Tibial nerve (tissue), 4 donors: ENCODE results near the gene ACVR1B. TPM values are rescaled to one million over a fixed set of nuclear protein-coding genes. Genes with fewer than 3 reads are reported as not detected.
A peak's percentile ranks its signal among the peaks of the same experiment; 100 is the strongest.
"Not testable (repeated sequence)": the region's sequence is repeated elsewhere in the genome, so short reads cannot be mapped to it uniquely, and the experiment has no call there.

Source experiments
- DNase-seq, 2 donors: peaks; one replicate each; pipeline ENCODE4 v3.0.0-alpha.2; 2019; ENCODE audit warnings: low spot score in 2 of 2
- H3K27ac ChIP-seq, 4 donors: fragments of 200-600 bp; sonication (generic) in 3 of 4; one replicate each; pipeline ENCODE4 v1.5.1; 2017 to 2019; ENCODE audit warnings: mild to moderate bottlenecking in 1 of 4
- H3K27me3 ChIP-seq, 2 donors: fragments of 200-600 bp; sonication (generic) in 1 of 2; one replicate each; pipeline versions ENCODE4 v1.5.1 to v1.6.0; 2017 to 2019
- H3K36me3 ChIP-seq, 3 donors: fragments of 200-600 bp; sonication (generic); one replicate each; pipeline ENCODE4 v1.5.1; 2018 to 2019
- H3K4me1 ChIP-seq, 4 donors: fragments of 200-600 bp; sonication (generic) in 3 of 4; one replicate each; pipeline ENCODE4 v1.5.1; 2017 to 2019
- H3K4me3 ChIP-seq, 4 donors: fragments of 200-600 bp; sonication (generic) in 3 of 4; one replicate each; pipeline ENCODE4 v1.5.1; 2017 to 2019; ENCODE audit warnings: mild to moderate bottlenecking in 1 of 4, moderate library complexity in 1 of 4
- H3K9me3 ChIP-seq, 4 donors: fragments of 200-600 bp; sonication (generic) in 3 of 4; one replicate each; pipeline ENCODE4 v1.5.1; 2017 to 2019
- CTCF ChIP-seq, 5 experiments: fragments of 200-600 bp in 3 of 5; fragments of 450-650 bp in 2 of 5; sonication (generic) in 3 of 5; IDR thresholded peaks; one replicate each; pipeline ENCODE4 v1.5.1; 2016 to 2019; ENCODE audit warnings: antibody characterized with exemption in 5 of 5, mild to moderate bottlenecking in 3 of 5, moderate library complexity in 2 of 5
- EP300 ChIP-seq, 2 donors: sonication (generic); formaldehyde crosslinking; IDR thresholded peaks; one replicate each; pipeline ENCODE4 v1.6.1; 2017; ENCODE audit warnings: antibody characterized with exemption in 2 of 2, mild to moderate bottlenecking in 1 of 2
- POLR2A ChIP-seq, 2 donors: fragments of 450-650 bp; IDR thresholded peaks; one replicate each; pipeline ENCODE4 v1.6.1; 2017; ENCODE audit warnings: antibody characterized with exemption in 2 of 2, mild to moderate bottlenecking in 2 of 2, moderate library complexity in 2 of 2
- WGBS, 2 donors: methylation state at CpG; one replicate each; pipeline ENCODE4 v1.1.5; 2018; 5-methylcytosine and 5-hydroxymethylcytosine counted together
- total RNA-seq, 4 donors: library from RNA; depleted of rRNA; stranded (reverse); fragments of >200 nt; gene quantifications; one replicate each; pipeline ENCODE4 v1.1.0, GENCODE V29; 2016

ACVR1B gene
- total RNA-seq, 4 donors from 2014 or later = 11.6 to 19.8 (median 17.1) TPM

GRCh38 chr12:51977320-51977753 lies 25.8 kb downstream of the ACVR1B start:
- H3K36me3 ChIP-seq = peaks cover 0 to 52% (median 0%) of the 10 kb centered on the region in 3 donors
- H3K4me1 ChIP-seq = peaks cover 4 to 34% (median 23%) of the 10 kb centered on the region in 4 donors
- no peak overlapping the region for H3K4me3 ChIP-seq
- DNase-seq = no peak
- H3K9me3 ChIP-seq = no peaks in the 10 kb centered on the region
- WGBS, 2 donors = 96 to 97% methylated on average over 8 of the region's 8 CpGs
- no peak overlapping the region for H3K27ac ChIP-seq
- no peak for TF ChIP-seq EP300 (IDR thresholded peaks at IDR 0.05)
- TF ChIP-seq POLR2A (IDR thresholded peaks at IDR 0.05) = no peak
- TF ChIP-seq CTCF (IDR thresholded peaks at IDR 0.05) = no peak
- H3K27me3 ChIP-seq = no peaks in the 10 kb centered on the region

GRCh38 chr12:51979306-51979705 lies 27.8 kb downstream of the ACVR1B start:
- not testable (repeated sequence) for H3K4me3 ChIP-seq, H3K9me3 ChIP-seq, H3K27ac ChIP-seq, H3K27me3 ChIP-seq, DNase-seq
- H3K4me1 ChIP-seq = peaks cover 0 to 14% (median 9%) of the 10 kb centered on the region in 4 donors
- WGBS, 2 donors = 85 to 93% methylated on average over 5 of the region's 5 CpGs
- H3K36me3 ChIP-seq = peaks cover 0 to 71% (median 0%) of the 10 kb centered on the region in 3 donors

- peak; percentile 89 to 97 (median 93) for TF ChIP-seq CTCF (IDR thresholded peaks at IDR 0.05)
- peak in 1 of 2 donors; percentile 39 for TF ChIP-seq EP300 (IDR thresholded peaks at IDR 0.05)
- no peak for TF ChIP-seq POLR2A (IDR thresholded peaks at IDR 0.05)
- no peaks in the 10 kb centered on the region for H3K9me3 ChIP-seq
These were observed 28.7 kb downstream of the ACVR1B start for GRCh38 chr12:51980051-51980808.

GRCh38 chr12:51980809-51981127 lies 29.3 kb downstream of the ACVR1B start:
- Histone ChIP-seq H3K9me3 (no peaks in the 10 kb centered on the region), H3K27me3 (no peaks in the 10 kb centered on the region), H3K27ac (no peak overlapping the region), H3K36me3 (peaks cover 2 to 79% (median 7%) of the 10 kb centered on the region in 3 donors), H3K4me3 (no peak overlapping the region), H3K4me1 (peaks cover 0 to 3% (median 0%) of the 10 kb centered on the region in 4 donors)
- no peak for DNase-seq
- TF ChIP-seq CTCF (IDR thresholded peaks at IDR 0.05) = no peak
- TF ChIP-seq EP300 (IDR thresholded peaks at IDR 0.05) = no peak
- no peak for TF ChIP-seq POLR2A (IDR thresholded peaks at IDR 0.05)
- 83 to 89% methylated on average over 10 of the region's 10 CpGs for WGBS, 2 donors

More at GRCh38 chr12:51980051-51980808, 28.7 kb downstream of the ACVR1B start:
- Histone ChIP-seq H3K4me1 (peaks cover 0 to 5% (median 0%) of the 10 kb centered on the region in 4 donors), H3K4me3 (no peak overlapping the region), H3K27me3 (no peaks in the 10 kb centered on the region), H3K27ac (no peak overlapping the region), H3K36me3 (peaks cover 2 to 79% (median 6%) of the 10 kb centered on the region in 3 donors)
- WGBS, 2 donors = 40 to 45% methylated on average over 7 of the region's 7 CpGs
- DNase-seq = peak; percentile 51 to 55

- WGBS, 2 donors = 82 to 91% methylated on average over 6 of the region's 6 CpGs
These were observed 33.2 kb downstream of the ACVR1B start for GRCh38 chr12:51984657-51985056.

More at GRCh38 chr12:51984657-51985056, 33.2 kb downstream of the ACVR1B start:
- TF ChIP-seq POLR2A (IDR thresholded peaks at IDR 0.05) (no peak), EP300 (IDR thresholded peaks at IDR 0.05) (no peak), CTCF (IDR thresholded peaks at IDR 0.05) (no peak)
- no peaks in the 10 kb centered on the region for H3K27me3 ChIP-seq
- H3K36me3 ChIP-seq = peaks cover 4 to 86% (median 7%) of the 10 kb centered on the region in 3 donors
- no peak overlapping the region for H3K27ac ChIP-seq
- no peak for DNase-seq
- no peaks in the 10 kb centered on the region for H3K9me3 ChIP-seq
- no peak overlapping the region for H3K4me3 ChIP-seq
- H3K4me1 ChIP-seq = peaks cover 0 to 3% (median 0%) of the 10 kb centered on the region in 4 donors
